HL-60/S4 (cell line): ENCODE results near the gene CPNE6.

Experiments used
- in situ Hi-C: fragments of 300-500 bp; cut with MboI; formaldehyde crosslinking; loops from 2 replicates; pipeline ENCODE4 v1.14.3; 2022; ENCODE audit warnings: low sequenced_read_pairs

Gene CPNE6

DNA sequence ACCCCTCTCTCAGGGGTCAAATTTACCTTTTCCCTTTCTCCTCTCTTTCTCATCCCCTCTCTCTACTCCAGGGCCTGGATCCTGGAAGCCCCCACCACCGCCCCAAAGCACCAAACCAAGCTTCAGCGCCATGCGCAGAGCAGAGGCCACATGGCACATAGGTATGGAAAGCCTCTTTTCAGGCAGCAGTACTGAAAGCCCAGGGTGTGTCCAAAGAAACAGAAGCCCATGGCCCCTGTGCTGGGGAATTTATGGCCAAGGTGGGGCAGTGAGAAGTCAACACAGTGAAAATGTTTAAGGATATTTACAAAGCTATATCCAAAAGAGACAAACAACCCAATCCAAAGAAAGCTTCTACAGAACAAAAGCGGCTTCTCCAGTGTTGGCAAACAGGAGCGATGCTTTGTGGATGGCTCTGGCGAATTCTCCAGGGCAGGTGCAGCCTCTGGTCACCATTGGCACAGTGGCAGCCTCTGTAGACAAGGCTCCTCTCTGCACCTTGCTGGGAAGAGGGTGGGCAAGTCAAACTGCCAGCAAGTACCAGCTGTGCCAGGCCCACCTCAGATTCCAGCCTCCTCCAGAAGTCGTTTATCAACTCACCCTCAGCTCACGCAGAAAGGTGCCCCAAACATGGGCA lies 4.7 kb upstream of the CPNE6 start:
- in situ Hi-C loops = no loop called here

- in situ Hi-C loops = no loop called here
Measured at GRCh38 chr14:24067133-24068082, 4.0 kb upstream of the CPNE6 start.

DNA sequence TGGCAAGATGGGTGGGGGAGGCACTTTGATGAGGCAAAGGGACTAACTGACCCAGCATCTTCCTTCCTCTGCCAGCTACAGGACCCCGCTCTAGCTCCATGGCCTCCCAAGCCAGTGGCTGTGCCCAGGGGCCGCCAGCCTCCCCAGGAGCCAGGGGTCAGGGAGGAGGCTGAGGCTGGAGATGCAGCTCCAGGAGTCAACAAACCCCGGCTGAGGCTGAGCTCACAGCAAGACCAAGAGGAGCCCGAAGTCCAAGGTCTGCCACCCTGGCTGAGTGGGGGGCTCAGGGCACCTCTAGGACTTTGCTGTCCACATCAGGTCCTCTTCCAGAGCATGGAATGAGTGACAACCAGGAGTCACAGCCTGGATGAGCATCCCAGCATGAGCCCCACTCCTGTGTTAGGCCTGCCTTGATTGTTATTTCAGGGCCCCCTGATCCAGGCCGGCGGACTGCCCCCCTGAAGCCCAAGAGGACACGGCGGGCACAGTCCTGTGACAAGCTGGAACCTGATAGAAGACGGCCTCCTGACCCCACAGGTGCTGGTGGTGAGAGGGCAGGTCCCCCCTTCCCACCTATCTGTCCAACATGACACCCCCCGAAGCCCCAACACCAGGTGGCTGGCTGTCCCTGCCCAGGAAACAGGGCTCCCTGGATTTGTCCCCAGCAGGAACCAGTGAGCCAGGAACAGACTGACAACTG lies 2.5 kb upstream of the CPNE6 start:
- in situ Hi-C loops = no loop called here

DNA sequence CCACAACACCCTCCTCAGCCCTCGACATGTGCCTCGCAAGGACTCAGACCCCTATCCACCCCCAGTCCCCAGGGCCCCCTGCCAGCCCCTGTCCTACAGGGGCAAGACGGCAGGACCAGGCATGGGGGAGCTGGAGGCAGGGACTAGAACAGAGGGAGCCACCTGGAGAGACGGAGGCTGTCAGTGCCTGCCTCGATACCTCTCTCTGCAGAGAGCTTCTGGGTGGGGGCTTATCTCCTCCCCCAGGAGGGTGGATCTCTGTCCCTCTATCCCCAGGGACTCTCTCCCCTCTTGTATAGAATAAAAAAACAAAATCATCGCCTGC lies 2.0 kb upstream of the CPNE6 start:
- in situ Hi-C loops = no loop called here

DNA sequence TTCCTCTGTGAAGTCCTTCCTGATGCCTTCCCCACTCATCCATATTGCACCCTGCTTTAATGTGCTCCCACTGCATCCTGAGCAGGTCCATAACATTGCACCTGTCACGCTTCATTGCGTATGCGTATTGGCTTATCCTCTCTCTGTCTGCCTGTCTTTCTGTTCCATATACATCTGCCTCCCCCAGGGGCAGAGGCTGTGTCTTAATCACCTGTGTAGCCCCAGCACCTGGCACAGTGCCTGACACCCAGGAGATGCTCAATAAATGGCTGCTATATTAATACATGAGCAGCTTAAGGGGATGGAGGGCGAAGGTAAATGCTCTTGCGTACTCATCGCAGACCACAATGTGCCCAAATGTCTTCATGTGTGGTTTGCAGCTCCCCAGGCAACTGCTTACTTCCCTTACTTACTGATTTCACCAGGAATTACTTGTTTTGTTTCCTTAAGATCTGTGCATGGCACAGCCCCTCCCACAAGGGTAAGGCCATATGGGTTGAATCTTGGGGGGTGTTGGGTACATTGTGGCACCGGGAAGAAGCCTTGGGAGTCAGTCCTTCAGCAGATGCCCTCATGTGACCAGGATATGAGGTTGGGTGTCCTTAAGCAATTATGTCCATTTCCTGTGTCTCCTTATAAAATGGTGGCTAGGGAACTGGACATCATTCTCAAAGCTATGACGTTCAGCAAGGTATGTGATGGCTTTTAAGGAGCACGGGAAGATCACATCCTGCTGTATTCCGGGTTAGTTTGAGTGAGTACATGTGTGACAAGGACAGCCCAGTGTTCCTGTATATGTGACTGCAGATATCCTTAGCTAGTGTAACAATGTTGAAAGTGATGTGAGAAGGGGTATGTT lies 848 bp upstream of the CPNE6 start:
- in situ Hi-C loops = no loop called here

GRCh38 chr14:24071836-24072430 lies 571 bp downstream of the CPNE6 start:
- in situ Hi-C loops = no loop called here

- in situ Hi-C loops = no loop called here
Measured at GRCh38 chr14:24072436-24072835, 1.1 kb downstream of the CPNE6 start.

GRCh38 chr14:24072881-24073877 lies 1.8 kb downstream of the CPNE6 start:
- in situ Hi-C loops = no loop called here

DNA sequence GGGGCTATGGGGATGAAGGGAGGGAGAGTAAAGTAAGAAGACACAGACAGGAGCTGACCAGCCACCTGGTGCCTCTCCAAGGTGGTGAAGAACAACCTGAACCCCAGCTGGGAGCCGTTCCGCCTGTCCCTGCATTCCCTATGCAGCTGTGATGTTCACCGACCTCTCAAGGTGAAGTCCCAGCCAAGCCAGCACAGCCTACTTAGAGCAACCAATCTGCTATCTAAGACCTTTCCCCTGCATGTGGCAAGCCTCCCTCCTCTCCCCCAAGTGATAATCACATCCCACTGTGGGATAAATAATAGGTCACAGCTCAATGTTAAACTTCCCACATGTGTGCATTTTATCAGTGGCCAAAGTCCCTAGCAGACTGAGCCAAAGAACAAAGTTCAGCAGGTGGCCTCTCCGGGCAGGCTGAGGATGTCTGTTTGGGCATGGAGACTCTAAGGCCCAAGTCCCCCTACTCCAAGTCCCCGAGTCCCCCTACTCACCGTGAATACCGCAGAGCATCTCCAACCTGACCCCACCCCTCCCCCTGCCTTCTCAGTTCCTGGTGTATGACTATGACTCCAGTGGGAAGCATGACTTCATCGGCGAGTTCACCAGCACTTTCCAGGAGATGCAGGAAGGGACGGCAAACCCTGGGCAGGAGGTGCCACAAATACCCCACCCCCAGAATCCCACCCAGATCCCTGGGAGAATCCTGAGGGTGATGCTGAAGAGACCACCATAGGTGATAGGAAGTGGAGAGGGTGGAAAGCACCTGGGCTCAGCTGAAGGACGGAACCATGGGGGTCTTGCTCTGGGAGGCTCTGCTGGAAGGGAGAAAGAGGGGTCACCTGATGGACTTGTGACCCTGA lies 3.5 kb downstream of the CPNE6 start:
- in situ Hi-C loops = no loop called here

DNA sequence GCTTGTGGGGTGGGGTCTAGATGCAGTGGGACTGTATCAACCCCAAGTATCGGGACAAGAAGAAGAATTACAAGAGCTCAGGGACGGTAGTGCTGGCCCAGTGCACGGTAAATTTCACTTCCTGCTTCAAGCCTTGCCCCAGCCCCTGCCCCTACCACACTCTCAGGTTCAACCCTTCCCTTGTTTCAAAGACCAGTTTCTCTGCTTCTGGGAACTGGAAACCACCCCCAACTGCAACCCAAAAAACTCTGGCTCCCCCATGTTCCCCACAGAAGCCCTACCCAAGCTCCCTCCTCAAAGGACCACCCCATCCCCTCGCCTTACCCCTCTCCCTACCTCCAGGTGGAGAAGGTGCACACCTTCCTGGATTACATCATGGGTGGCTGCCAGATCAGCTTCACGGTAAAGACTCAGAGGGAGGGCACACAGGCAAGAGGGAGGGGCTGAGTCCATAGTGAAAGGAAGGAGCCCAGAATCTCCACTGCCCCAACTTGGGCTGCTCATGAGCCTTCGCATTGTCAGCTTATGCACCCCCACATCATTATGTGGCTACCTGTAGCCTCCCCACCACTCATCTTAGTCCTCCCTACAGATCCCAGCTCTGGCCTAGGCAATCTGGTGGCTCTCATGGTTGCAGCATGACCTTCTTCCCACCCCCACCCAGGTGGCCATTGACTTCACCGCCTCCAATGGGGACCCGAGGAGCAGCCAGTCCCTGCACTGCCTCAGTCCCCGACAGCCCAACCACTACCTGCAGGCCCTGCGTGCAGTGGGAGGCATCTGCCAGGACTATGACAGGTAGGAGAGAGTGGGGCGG lies 4.3 kb downstream of the CPNE6 start:
- in situ Hi-C loops = no loop called here

GRCh38 chr14:24076302-24076601 lies 4.9 kb downstream of the CPNE6 start:
- in situ Hi-C loops = no loop called here

DNA sequence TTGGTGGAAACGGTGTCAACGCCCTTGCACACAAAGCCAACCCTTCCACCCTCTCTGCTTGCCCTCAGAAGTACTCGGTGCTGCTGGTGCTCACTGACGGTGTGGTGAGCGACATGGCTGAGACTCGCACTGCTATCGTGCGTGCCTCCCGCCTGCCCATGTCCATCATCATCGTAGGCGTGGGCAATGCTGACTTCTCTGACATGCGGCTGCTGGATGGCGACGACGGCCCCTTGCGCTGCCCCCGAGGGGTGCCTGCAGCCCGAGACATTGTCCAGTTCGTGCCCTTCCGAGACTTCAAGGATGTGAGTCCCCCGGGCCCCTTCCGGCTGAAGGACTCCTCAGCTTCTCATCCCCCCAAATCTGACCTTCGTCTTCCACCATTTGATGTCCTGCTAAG lies 5.7 kb downstream of the CPNE6 start:
- in situ Hi-C loops = no loop called here

GRCh38 chr14:24078146-24078545 lies 6.8 kb downstream of the CPNE6 start:
- in situ Hi-C loops = no loop called here

DNA sequence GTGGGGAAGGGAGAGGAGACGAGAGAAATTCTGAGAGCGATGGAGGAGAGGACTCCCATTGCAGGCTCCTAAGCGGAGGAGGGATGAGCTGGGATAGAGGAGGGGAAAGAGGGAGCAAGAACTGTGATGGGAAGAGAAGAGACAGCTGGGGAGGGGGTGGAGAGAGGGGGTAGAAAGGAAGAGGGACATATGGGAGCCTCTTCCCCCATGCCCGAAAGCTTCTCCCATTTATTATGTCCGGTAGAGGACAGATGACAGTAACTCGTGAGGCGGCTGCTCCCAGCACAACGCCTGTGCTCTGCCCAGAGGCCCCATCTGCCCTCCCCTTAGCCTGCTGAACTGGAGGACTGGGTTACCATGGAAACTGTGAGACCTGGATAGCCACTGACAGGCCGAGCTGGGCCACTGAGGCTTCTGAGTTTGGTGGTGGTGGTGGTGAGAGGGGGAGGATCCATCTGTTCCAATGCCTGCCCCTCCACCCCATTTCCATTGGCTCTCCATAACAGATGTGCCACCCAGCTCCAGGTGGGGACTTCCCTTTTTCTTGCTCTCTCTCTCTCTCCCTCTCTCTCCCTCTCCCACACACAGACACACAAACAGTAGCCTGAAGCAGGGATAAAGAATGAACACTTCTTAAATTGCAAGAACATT lies 8.3 kb downstream of the CPNE6 start:
- in situ Hi-C loops = no loop called here

DNA sequence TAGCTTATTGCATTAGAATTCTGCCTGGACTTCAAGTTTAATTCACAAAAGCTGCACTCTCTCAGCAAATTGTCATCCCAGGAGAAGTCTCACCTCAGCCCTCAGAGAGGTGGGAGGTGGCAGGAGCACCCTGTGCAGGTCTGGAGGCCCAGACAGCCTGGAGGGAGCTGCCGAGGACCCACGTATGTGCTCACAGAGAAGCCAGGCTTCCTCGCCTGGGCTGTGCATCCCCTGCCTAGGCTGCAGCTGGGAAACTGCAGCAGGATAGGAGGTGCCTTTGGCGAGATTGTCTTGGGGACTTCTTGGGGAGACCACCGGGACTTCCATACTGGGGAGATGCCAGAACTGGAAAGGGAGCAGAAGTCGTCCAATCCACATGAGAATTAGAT lies 8.8 kb downstream of the CPNE6 start:
- in situ Hi-C loops = no loop called here

GRCh38 chr14:24080888-24081738 lies 9.8 kb downstream of the CPNE6 start:
- in situ Hi-C loops = no loop called here
